MM.1S (cell line): Measurements from ENCODE around the gene ACSL4.
A peak's percentile ranks its signal among the peaks of the same experiment; 100 is the strongest.

Source experiments
- DNase-seq: peaks from one replicate; pipeline ENCODE4 v3.0.0-alpha.2; 2015
- H2AFZ ChIP-seq: fragments of 300-600 bp; sonication (generic); 2 replicates; pipeline ENCODE4 v1.6.0; 2016; ENCODE audit warnings: antibody characterized with exemption, low read length
- H3F3A ChIP-seq: fragments of 300-600 bp; sonication (generic); 2 replicates; pipeline ENCODE4 v1.6.1; 2016; ENCODE audit warnings: mild to moderate bottlenecking, antibody characterized with exemption, low read length, moderate library complexity, mixed read lengths; ENCODE audit not compliant: insufficient read depth
- H3K27ac ChIP-seq: fragments of 300-600 bp; sonication (generic); 2 replicates; pipeline ENCODE4 v1.5.1; 2016; ENCODE audit warnings: mild to moderate bottlenecking, low read length
- H3K27me3 ChIP-seq: fragments of 300-600 bp; sonication (generic); replicated peaks from 2 replicates; pipeline ENCODE4 v1.6.0; 2016; ENCODE audit warnings: low read length; ENCODE audit not compliant: insufficient read depth
- H3K36me3 ChIP-seq: fragments of 300-600 bp; sonication (generic); replicated peaks from 2 replicates; pipeline ENCODE4 v1.6.1; 2016; ENCODE audit warnings: mild to moderate bottlenecking, low read length, mixed read lengths; ENCODE audit not compliant: insufficient read depth
- H3K4me1 ChIP-seq: fragments of 300-600 bp; sonication (generic); 2 replicates; pipeline ENCODE4 v1.6.1; 2016; ENCODE audit warnings: low read length, mixed read lengths
- H3K4me2 ChIP-seq: fragments of 300-600 bp; sonication (generic); 2 replicates; pipeline ENCODE4 v1.6.0; 2016; ENCODE audit warnings: low read depth, low read length
- H3K4me3 ChIP-seq: fragments of 300-600 bp; sonication (generic); 2 replicates; pipeline ENCODE4 v1.5.1; 2016; ENCODE audit warnings: low read length, mixed read lengths
- H3K79me2 ChIP-seq: fragments of 300-600 bp; sonication (generic); 2 replicates; pipeline ENCODE4 v1.6.1; 2016; ENCODE audit warnings: mixed run types, low read length, mixed read lengths
- H3K9ac ChIP-seq: fragments of 300-600 bp; sonication (generic); 2 replicates; pipeline ENCODE4 v1.6.1; 2016; ENCODE audit warnings: low read length, mixed read lengths
- H3K9me2 ChIP-seq: fragments of 300-600 bp; sonication (generic); replicated peaks from 2 replicates; pipeline ENCODE4 v1.6.1; 2016; ENCODE audit warnings: mild to moderate bottlenecking, low read length, mixed read lengths; ENCODE audit not compliant: insufficient read depth
- H3K9me3 ChIP-seq: fragments of 300-600 bp; sonication (generic); replicated peaks from 2 replicates; pipeline ENCODE4 v1.6.1; 2016; ENCODE audit warnings: mild to moderate bottlenecking, low read length, mixed read lengths; ENCODE audit not compliant: insufficient read depth
- H4K20me1 ChIP-seq: fragments of 300-600 bp; sonication (generic); 2 replicates; pipeline ENCODE4 v1.6.1; 2016; ENCODE audit warnings: mild to moderate bottlenecking, low read length, moderate library complexity, mixed read lengths; ENCODE audit not compliant: insufficient read depth
- EZH2 ChIP-seq: fragments of 300-600 bp; sonication (generic); optimal IDR thresholded peaks from 2 replicates; pipeline ENCODE3; 2017; ENCODE audit warnings: low read depth, mild to moderate bottlenecking, antibody characterized with exemption, low read length, mixed read lengths
- EZH2phosphoT487 ChIP-seq: fragments of 300-600 bp; sonication (generic); IDR thresholded peaks from 2 replicates; pipeline ENCODE4 v1.6.1; 2018; ENCODE audit warnings: antibody characterized with exemption, low read length
- TF ChIP-seq, protein P1 (sequence below): fragments of 300-600 bp; sonication (generic); IDR thresholded peaks from 2 replicates; pipeline ENCODE4 v1.5.1; 2016; ENCODE audit warnings: antibody characterized with exemption, low read length, mixed read lengths

ACSL4 gene

DNA sequence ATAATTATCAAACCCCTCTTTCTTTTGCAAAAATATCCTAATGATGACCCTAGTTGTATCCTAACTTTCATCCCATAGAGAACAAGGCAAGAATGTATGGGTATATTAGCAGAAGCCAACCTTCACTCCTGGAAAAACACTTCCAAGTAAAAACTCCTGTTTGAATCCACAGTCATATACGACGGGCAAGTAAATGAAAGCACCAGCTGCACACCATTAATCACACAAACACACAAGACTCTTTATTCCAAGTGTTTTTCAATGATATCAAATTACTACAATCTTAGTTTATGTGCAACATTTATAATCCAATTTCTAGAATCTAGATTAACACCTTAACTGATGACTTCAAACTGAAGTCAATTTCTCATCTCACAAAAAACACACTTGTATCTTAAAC is 22.9 kb downstream of the ACSL4 start:
- no peaks in the 10 kb centered on the region for H3F3A ChIP-seq
- no peak overlapping the region for H3K27ac ChIP-seq
- H3K36me3 ChIP-seq: no peaks in the 10 kb centered on the region
- H3K4me3 ChIP-seq: no peak overlapping the region
- H4K20me1 ChIP-seq: no peaks in the 10 kb centered on the region
- H3K4me1 ChIP-seq: peaks cover 24% of the 10 kb centered on the region
- H3K9ac ChIP-seq: no peak overlapping the region
- H3K9me2 ChIP-seq: no peaks in the 10 kb centered on the region
- no peaks in the 10 kb centered on the region for H3K27me3 ChIP-seq
- DNase-seq: no peak
- no peak overlapping the region for H3K4me2 ChIP-seq
- peaks cover 9% of the 10 kb centered on the region; the same call in 1 of the 2 replicates for H3K79me2 ChIP-seq
- no peak overlapping the region for H2AFZ ChIP-seq
- H3K9me3 ChIP-seq: no peaks in the 10 kb centered on the region
- no peak for TF ChIP-seq EZH2phosphoT487

GRCh38 chrX:109709129-109709631 is 23.9 kb downstream of the ACSL4 start:
- Histone ChIP-seq H3K9me2 (no peaks in the 10 kb centered on the region), H3K27ac (peak overlapping the region; percentile 39; the same call in 1 of the 2 replicates), H3K27me3 (no peaks in the 10 kb centered on the region), H3K36me3 (no peaks in the 10 kb centered on the region), H3K4me3 (no peak overlapping the region; the same call in 1 of the 2 replicates), H3K4me2 (peak overlapping the region; percentile 42; the same call in 1 of the 2 replicates), H3K9ac (no peak overlapping the region), H3F3A (no peaks in the 10 kb centered on the region), H3K4me1 (peaks cover 28% of the 10 kb centered on the region), H3K79me2 (peaks cover 9% of the 10 kb centered on the region; the same call in 1 of the 2 replicates), H2AFZ (no peak overlapping the region), H3K9me3 (no peaks in the 10 kb centered on the region), H4K20me1 (no peaks in the 10 kb centered on the region)
- peak; percentile 70 for DNase-seq
- TF ChIP-seq EZH2phosphoT487: no peak
- TF ChIP-seq EZH2: no peak
- TF ChIP-seq, protein P1, sequence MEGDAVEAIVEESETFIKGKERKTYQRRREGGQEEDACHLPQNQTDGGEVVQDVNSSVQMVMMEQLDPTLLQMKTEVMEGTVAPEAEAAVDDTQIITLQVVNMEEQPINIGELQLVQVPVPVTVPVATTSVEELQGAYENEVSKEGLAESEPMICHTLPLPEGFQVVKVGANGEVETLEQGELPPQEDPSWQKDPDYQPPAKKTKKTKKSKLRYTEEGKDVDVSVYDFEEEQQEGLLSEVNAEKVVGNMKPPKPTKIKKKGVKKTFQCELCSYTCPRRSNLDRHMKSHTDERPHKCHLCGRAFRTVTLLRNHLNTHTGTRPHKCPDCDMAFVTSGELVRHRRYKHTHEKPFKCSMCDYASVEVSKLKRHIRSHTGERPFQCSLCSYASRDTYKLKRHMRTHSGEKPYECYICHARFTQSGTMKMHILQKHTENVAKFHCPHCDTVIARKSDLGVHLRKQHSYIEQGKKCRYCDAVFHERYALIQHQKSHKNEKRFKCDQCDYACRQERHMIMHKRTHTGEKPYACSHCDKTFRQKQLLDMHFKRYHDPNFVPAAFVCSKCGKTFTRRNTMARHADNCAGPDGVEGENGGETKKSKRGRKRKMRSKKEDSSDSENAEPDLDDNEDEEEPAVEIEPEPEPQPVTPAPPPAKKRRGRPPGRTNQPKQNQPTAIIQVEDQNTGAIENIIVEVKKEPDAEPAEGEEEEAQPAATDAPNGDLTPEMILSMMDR: no peak

GRCh38 chrX:109707720-109708119 is 25.3 kb downstream of the ACSL4 start:
- TF ChIP-seq, protein P1: no peak
- TF ChIP-seq EZH2phosphoT487 (no peak), EZH2 (no peak)
- peaks cover 9% of the 10 kb centered on the region; the same call in 1 of the 2 replicates for H3K79me2 ChIP-seq
- H3F3A ChIP-seq: no peaks in the 10 kb centered on the region
- no peak for DNase-seq
- H3K27ac ChIP-seq: no peak overlapping the region
- H3K9ac ChIP-seq: no peak overlapping the region
- H3K36me3 ChIP-seq: no peaks in the 10 kb centered on the region
- no peaks in the 10 kb centered on the region for H3K27me3 ChIP-seq
- H3K9me2 ChIP-seq: no peaks in the 10 kb centered on the region
- H3K4me3 ChIP-seq: no peak overlapping the region
- H4K20me1 ChIP-seq: no peaks in the 10 kb centered on the region
- H3K4me2 ChIP-seq: peak overlapping the region; percentile 31; the same call in 1 of the 2 replicates
- H2AFZ ChIP-seq: no peak overlapping the region
- H3K9me3 ChIP-seq: no peaks in the 10 kb centered on the region
- peaks cover 29% of the 10 kb centered on the region for H3K4me1 ChIP-seq

DNA sequence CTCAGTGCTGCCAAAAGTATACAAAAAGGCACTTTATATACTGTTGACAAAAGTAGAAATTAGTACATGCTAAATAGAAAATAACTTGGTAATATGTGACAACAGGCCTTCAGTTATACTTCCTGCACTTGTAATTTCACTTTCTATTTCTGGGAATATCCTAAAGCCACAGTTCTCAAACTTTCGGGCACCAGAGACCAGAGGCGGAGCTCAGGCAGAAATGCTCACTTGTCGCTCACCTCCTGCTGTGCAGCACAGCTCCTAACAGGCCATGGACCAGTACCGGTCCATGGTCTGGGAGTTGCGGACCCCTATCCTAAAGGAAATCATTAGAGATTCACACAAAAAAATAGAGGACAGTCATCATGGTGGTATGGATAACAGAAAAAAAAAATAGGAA is 25.7 kb downstream of the ACSL4 start:
- Histone ChIP-seq H3K4me1 (peaks cover 29% of the 10 kb centered on the region), H3K27me3 (no peaks in the 10 kb centered on the region), H3K79me2 (peaks cover 9% of the 10 kb centered on the region; the same call in 1 of the 2 replicates), H4K20me1 (no peaks in the 10 kb centered on the region), H3K9ac (no peak overlapping the region), H3K9me2 (no peaks in the 10 kb centered on the region), H2AFZ (no peak overlapping the region), H3K4me3 (no peak overlapping the region), H3F3A (no peaks in the 10 kb centered on the region), H3K9me3 (no peaks in the 10 kb centered on the region), H3K36me3 (no peaks in the 10 kb centered on the region), H3K4me2 (peak overlapping the region; percentile 31; the same call in 1 of the 2 replicates), H3K27ac (no peak overlapping the region)
- TF ChIP-seq EZH2 (no peak), EZH2phosphoT487 (no peak)
- TF ChIP-seq, protein P1: no peak
- no peak for DNase-seq
